ENCODE measurements around the gene RXRB. TPM values are rescaled to one million over a fixed set of nuclear protein-coding genes. Genes with fewer than 3 reads are reported as not detected.

Gene RXRB
- 10 to 100 TPM; 36.0 to 38.9 TPM for total RNA-seq

DNA sequence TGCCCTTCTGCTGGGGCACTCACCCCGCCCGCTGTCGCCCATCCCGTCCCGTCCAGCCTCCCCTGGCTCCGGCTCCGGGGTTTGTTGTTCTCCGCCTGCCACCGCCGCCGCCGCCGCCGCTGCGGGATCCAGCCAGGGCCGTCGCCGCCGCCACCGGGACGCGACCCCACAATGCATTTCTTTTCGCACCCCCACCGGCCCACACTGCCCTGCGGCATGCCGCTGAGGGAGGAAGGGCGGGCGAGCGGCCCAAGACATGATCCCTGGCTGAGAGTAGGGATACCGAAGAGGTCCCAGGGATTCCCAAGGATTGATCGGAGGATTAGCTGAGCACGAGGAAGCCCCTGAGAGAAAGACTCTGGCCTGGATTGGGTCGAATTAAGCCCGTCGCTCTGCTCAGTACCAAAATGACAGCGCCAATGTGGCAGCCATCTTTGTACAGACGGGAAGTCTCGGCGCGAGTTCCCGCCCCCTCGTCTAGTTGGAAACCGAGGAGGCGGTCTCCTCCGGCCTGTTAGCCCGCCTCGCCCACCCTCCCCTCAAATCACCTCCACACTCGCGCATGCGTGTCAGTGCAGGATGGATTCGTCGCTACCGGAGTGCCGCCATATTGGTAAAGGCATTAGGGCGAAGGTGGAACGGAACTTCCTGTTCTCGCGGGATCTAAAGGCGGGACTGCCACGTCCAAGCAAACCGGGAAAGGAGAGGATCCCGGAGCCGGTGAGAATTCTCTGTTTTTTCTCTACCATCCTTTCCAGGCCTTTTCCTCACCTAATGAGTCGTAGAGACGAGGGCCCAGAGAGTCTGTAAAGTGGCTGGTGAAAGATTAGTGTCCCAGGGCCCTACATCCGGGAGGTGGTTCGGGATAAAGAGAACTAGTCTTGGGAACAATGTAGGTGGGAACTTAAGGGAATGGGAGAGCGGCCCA, at the start of gene RXRB, which contains the start of gene SLC39A7:
TSS of gene RXRB (minus strand) at position 447 of the 928 bp plus-strand sequence. CDS start at position 258, 189 bp downstream.
TSS of gene SLC39A7 (plus strand) at position 649 of the 928 bp plus-strand sequence. CDS start 379 bp downstream, outside the sequence.
- DNase-seq (peak; percentile 100), ATAC-seq (peak; percentile 70)
- no peaks in the 10 kb centered on the region for H3K9me3 Mint-ChIP-seq (ENCODE audit: low read depth)
- peak within 1 kb of the TSS; percentile 97 for H3K27ac Mint-ChIP-seq
- H3K4me1 Mint-ChIP-seq, result peaks cover 66% of the 10 kb centered on the region
- no peaks in the 10 kb centered on the region for H3K27me3 Mint-ChIP-seq
- peaks cover 39% of the 10 kb centered on the region for H3K36me3 Mint-ChIP-seq
- H3K4me3 Mint-ChIP-seq, result peak within 1 kb of the TSS; percentile 99
- CTCF ChIA-PET, result interaction anchor here (3.8 to 4.2 kb wide), 2 partner anchors 40 to 48 kb away, joined by 35 to 46 read pairs; no protein-coding TSS in a partner anchor

DNA sequence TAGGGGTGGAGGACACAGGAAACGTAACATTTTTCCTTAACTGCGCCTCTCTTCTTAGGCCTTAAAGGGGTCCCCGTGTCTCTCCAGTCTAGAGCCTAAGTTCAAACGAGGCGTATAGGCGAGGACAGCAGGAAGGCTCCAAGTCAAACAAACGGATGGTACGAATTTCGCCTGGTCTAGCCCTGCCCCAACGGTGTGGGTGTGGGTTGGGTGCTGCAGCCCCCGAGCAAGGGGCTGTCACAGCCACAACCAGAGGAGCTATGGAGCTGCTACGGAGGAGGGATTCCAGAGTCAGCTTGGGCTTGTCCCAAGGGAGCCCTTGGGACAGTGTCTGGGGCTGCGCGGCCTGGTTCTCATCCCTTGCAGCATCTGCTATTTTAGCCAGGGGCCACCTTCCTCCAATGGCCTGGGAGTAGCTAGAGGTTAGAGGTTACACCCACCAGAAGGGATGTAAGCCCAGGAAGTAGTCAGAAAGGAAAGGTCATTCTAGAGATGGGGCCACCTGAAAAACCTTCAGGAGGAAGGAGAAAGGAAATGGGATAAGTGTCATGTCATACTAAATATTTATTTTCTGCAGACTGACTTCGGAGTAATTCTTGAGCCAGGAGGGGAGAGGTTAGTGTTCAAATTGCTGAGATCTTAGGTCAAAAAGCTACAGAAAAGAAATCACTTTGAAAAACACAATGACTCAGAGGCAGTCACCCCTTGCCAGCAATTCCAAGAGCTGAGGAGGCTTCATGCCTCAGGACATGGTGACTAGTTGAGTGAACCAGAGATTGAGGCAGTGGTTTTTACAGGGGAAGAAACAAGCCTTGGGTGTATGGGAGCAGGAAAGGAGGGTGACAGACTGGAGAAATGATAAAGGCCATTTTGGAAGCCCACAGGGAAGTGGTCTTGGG, 49.5 kb upstream of the RXRB start:
- H3K4me3 Mint-ChIP-seq, result peak overlapping the region; percentile 90
- CTCF ChIA-PET, result interaction anchor here (0.8 to 6.2 kb wide), 15 partner anchors 10 to 411 kb away, joined by 3 to 108 read pairs (median 21); partner anchors contain the start of genes B3GALT4, HSD17B8, PFDN6 and RING1
- H3K36me3 Mint-ChIP-seq, result peaks cover 24% of the 10 kb centered on the region
- peak overlapping the region; percentile 94 for H3K27ac Mint-ChIP-seq
- ATAC-seq (no peak), DNase-seq (peak; percentile 48)
- peaks cover 37% of the 10 kb centered on the region for H3K4me1 Mint-ChIP-seq
- peaks cover 10% of the 10 kb centered on the region for H3K27me3 Mint-ChIP-seq
- H3K9me3 Mint-ChIP-seq (ENCODE audit: low read depth), result no peaks in the 10 kb centered on the region

DNA sequence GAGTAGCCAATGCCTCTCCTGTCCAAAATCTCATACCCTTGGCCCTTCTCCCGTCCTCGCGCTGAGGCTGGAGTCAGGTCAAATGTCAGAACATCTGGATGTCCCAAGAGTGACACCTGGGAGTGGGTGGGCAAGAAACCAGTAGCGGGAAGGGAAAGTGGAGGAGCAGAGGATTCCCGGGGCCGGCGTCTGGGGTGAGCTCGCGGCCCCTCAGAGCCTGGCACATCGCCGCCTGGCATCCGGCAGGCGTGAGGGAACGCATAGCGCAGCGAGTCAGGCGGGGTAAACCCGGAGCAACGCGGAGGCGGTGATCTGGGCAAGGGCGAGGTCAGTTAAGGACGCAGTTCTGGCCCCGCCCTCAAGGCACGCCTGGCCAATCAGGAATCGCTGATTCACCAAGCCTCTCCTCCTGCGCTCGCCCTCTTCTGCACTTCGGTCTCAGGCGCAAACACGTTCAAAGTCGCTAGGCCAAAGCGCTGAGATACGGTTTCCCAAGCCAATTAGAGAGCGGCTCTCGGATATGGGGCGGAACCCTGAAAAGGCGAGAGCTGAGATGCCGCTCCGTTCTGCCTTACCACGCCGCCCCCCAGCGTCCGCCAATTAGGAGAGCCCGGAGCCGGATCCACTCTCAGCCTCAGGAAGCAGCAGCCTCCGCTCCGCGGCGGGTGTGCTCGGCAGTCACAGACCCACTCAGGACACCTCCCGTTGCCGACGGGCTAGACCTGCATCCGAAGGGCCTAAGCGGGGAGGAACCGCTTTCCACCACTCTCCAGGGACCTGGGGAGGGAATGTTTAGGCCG, 48.7 kb upstream of the RXRB start:
- Mint-ChIP-seq H3K4me1 (peaks cover 37% of the 10 kb centered on the region), H3K27ac (peak overlapping the region; percentile 94), H3K4me3 (peak overlapping the region; percentile 90), H3K27me3 (peaks cover 10% of the 10 kb centered on the region), H3K9me3 (ENCODE audit: low read depth) (no peaks in the 10 kb centered on the region), H3K36me3 (peaks cover 21% of the 10 kb centered on the region)
- CTCF ChIA-PET, result interaction anchor here (0.8 to 6.2 kb wide), 41 partner anchors 9 to 411 kb away, joined by 3 to 108 read pairs (median 6); partner anchors contain the start of genes B3GALT4, HLA-DPA1, HLA-DPB1 and HSD17B8
- DNase-seq, result peak; percentile 99
- ATAC-seq, result peak; percentile 93

DNA sequence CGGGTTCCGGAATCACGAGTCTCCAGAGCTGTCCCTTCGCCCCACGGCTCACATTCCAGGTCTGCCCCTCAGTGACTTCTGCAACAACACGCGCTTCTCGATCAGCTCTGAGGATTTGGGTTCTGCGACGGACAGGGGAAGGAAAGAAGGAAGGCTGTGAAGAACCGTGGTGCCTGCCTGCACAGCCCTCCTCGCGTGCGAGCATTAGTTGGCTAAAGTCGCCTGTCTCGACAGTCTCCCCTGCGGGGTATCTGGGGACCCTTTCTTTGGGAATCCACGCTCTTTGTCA, 48.1 kb upstream of the RXRB start:
- peak overlapping the region; percentile 90 for H3K4me3 Mint-ChIP-seq
- ATAC-seq, result peak; percentile 8
- H3K4me1 Mint-ChIP-seq, result peaks cover 37% of the 10 kb centered on the region
- peaks cover 11% of the 10 kb centered on the region for H3K27me3 Mint-ChIP-seq
- peak overlapping the region; percentile 94 for H3K27ac Mint-ChIP-seq
- peak; percentile 66 for DNase-seq
- CTCF ChIA-PET, result interaction anchor here (0.8 to 6.2 kb wide), 44 partner anchors 8 to 410 kb away, joined by 3 to 108 read pairs (median 6); partner anchors contain the start of genes B3GALT4, HLA-DMA, HLA-DPA1 and HLA-DPB1
- H3K9me3 Mint-ChIP-seq (ENCODE audit: low read depth), result no peaks in the 10 kb centered on the region
- peaks cover 21% of the 10 kb centered on the region for H3K36me3 Mint-ChIP-seq

DNA sequence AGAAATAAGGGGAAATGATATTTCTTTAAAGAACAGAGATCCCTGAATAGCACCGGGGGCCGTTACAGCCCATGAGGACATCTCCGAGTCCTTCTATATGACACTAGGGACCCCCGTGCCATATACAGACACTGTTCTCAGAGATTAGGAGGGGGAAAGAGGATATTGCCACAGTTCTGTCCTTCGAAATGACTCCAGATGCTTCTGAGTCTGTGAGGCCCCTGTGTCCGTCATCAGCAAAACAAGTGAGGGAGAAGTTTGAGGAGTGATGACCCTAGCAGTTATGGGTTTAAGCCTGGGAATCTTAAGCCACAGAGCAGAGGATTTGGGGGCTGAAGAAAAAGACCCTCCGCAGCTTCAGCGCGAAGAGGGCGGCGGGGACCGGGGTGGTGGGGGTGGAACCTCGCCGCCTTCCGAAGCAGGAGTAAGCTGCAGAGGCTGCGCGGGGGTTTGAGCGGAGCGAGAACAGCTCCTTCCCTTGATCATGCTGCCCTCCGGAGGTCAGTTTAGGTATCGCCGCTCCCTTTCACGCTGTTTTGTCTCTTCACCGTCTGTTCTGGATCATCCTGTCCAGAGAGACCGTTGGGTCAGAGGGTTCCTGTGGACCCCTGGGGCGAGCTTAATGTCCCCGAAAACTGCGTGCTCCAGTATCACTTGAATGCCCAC, 47.6 kb upstream of the RXRB start:
- CTCF ChIA-PET, result interaction anchor here (0.5 to 6.2 kb wide), 47 partner anchors 8 to 410 kb away, joined by 3 to 108 read pairs (median 5); partner anchors contain the start of genes B3GALT4, HLA-DMA, HLA-DPA1 and HLA-DPB1
- Mint-ChIP-seq H3K4me3 (peak overlapping the region; percentile 90), H3K27me3 (peaks cover 15% of the 10 kb centered on the region), H3K27ac (peak overlapping the region; percentile 94), H3K4me1 (peaks cover 37% of the 10 kb centered on the region), H3K9me3 (ENCODE audit: low read depth) (no peaks in the 10 kb centered on the region), H3K36me3 (peaks cover 21% of the 10 kb centered on the region)
- ATAC-seq (peak; percentile 42), DNase-seq (peak; percentile 95)

DNA sequence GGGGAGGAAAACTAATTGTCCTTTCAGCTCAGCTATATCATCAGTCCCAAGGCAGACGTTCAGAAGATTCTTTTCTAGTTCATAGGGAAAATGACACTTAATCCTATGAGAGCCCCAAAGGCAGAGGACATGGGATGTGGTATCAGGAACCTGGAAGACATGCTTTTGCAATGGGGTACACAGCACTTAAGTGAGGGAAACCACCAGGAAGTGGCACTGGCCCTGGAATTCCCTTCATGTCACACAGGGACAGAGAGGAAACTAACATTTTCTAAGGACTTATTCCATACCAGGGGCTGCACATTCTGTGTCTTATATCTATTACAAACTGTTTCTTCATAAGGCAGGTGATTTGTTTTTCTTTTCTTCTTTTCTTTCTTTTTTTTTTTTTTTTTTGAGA, 43.0 kb upstream of the RXRB start:
- no peak overlapping the region for H3K27ac Mint-ChIP-seq
- ATAC-seq, result no peak
- no peaks in the 10 kb centered on the region for H3K9me3 Mint-ChIP-seq (ENCODE audit: low read depth)
- H3K27me3 Mint-ChIP-seq, result peaks cover 36% of the 10 kb centered on the region
- CTCF ChIA-PET, result interaction anchor here (0.7 to 2.1 kb wide), 5 partner anchors 23 to 117 kb away, joined by 3 to 6 read pairs (median 3); no protein-coding TSS in a partner anchor
- no peak for DNase-seq
- no peak overlapping the region for H3K4me3 Mint-ChIP-seq
- H3K4me1 Mint-ChIP-seq, result peaks cover 16% of the 10 kb centered on the region
- H3K36me3 Mint-ChIP-seq, result no peaks in the 10 kb centered on the region

GRCh38 chr6:33241968-33242367, 41.5 kb upstream of the RXRB start:
- ATAC-seq (peak; percentile 75), DNase-seq (no peak)
- H3K4me3 Mint-ChIP-seq, result peak overlapping the region; percentile 25
- CTCF ChIA-PET, result interaction anchor here (2.1 to 2.2 kb wide), 2 partner anchors 80 to 124 kb away, joined by 5 to 6 read pairs; no protein-coding TSS in a partner anchor
- H3K4me1 Mint-ChIP-seq, result peaks cover 12% of the 10 kb centered on the region
- no peak overlapping the region for H3K27ac Mint-ChIP-seq
- H3K36me3 Mint-ChIP-seq, result no peaks in the 10 kb centered on the region
- peaks cover 44% of the 10 kb centered on the region for H3K27me3 Mint-ChIP-seq
- no peaks in the 10 kb centered on the region for H3K9me3 Mint-ChIP-seq (ENCODE audit: low read depth)

- Mint-ChIP-seq H3K27me3 (peaks cover 48% of the 10 kb centered on the region), H3K36me3 (no peaks in the 10 kb centered on the region), H3K4me1 (peaks cover 12% of the 10 kb centered on the region), H3K4me3 (no peak overlapping the region), H3K27ac (no peak overlapping the region), H3K9me3 (ENCODE audit: low read depth) (no peaks in the 10 kb centered on the region)
- CTCF ChIA-PET, result interaction anchor here (1.0 to 1.4 kb wide), 4 partner anchors 11 to 113 kb away, joined by 3 to 5 read pairs (median 4); no protein-coding TSS in a partner anchor
- ATAC-seq (no peak), DNase-seq (no peak)
Measured at GRCh38 chr6:33237741-33238140, 37.3 kb upstream of the RXRB start.

DNA sequence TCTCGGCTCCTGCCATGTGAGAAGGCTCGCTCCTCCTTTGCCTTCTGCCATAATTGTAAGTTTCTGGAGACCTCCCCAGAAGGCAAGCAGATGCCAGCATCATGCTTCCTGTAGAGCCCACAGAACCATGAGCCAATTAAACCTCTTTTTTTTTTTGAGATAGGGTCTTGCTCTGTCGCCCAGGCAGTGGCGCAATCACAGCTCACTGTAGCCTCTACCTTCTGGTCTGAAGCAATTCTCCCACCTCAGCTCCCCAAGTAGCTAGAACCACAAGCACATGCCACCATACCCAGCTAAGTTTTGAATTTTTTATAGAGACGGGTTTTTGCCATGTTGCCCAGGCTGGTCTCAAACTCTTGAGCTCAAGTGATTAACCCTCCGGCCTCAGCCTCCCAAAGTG, 36.4 kb upstream of the RXRB start:
- CTCF ChIA-PET, result interaction anchor here (0.7 to 1.2 kb wide), 2 partner anchors 10 to 39 kb away, joined by 3 to 4 read pairs; no protein-coding TSS in a partner anchor
- Mint-ChIP-seq H3K36me3 (no peaks in the 10 kb centered on the region), H3K4me1 (peaks cover 6% of the 10 kb centered on the region), H3K9me3 (ENCODE audit: low read depth) (no peaks in the 10 kb centered on the region), H3K27ac (no peak overlapping the region), H3K4me3 (no peak overlapping the region), H3K27me3 (peaks cover 45% of the 10 kb centered on the region)
- no peak for ATAC-seq
- no peak for DNase-seq

DNA sequence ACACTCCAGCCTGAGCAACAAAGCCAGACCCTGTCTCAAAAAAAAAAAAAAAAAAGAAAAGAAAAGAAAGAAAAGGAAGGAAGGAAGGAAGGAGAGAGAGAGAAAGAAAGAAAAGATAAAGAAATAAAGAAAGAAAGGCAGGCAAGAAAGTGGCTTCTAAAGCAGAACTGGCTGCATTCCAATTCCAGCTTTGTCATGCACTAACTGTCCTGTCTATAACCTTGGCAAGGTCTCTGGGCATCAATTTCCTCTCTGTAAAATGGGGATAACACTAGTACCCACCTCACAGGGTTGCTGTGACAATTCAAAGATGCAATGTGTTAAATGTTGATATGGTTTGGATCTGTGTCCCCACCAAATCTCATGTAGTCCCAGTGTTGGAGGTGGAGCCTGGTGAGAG, 35.9 kb upstream of the RXRB start:
- Mint-ChIP-seq H3K36me3 (no peaks in the 10 kb centered on the region), H3K4me1 (peaks cover 2% of the 10 kb centered on the region), H3K4me3 (no peak overlapping the region), H3K27ac (no peak overlapping the region), H3K27me3 (peaks cover 45% of the 10 kb centered on the region), H3K9me3 (ENCODE audit: low read depth) (no peaks in the 10 kb centered on the region)
- no peak for ATAC-seq
- CTCF ChIA-PET, result interaction anchor here (0.7 kb wide), 1 partner anchor 38 kb away, joined by 3 read pairs; no protein-coding TSS in a partner anchor
- no peak for DNase-seq

DNA sequence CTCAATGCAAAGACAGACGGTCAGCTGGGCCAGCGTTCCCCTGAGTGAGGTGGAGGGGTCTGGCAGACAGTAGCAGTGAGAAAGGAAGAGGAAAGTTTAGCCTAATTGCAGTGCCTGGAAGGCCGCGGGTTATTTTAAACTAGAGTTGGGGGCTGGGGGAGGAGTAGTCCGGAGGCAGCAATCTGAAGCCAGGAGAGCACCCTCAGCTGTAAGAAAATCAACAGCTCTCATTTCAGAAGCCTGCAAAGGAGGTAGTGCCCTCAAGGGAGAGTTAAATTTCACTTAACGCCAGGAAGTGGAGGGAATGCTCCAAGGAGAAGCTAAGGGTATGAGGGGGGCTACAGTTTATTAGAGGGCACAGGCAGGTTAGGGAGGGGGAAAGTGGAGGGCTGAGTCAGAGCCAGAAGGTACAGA, 34.8 kb upstream of the RXRB start:
- no peaks in the 10 kb centered on the region for H3K36me3 Mint-ChIP-seq
- DNase-seq, result no peak
- H3K27me3 Mint-ChIP-seq, result peaks cover 42% of the 10 kb centered on the region
- H3K4me1 Mint-ChIP-seq, result no peaks in the 10 kb centered on the region
- H3K9me3 Mint-ChIP-seq (ENCODE audit: low read depth), result no peaks in the 10 kb centered on the region
- H3K4me3 Mint-ChIP-seq, result no peak overlapping the region
- CTCF ChIA-PET, result interaction anchor here (1.0 kb wide), 1 partner anchor 13 kb away, joined by 3 read pairs; no protein-coding TSS in a partner anchor
- no peak overlapping the region for H3K27ac Mint-ChIP-seq
- ATAC-seq, result no peak

Data from activated CD8-positive, alpha-beta memory T cell treated with anti-CD3 and anti-CD28 coated beads, Interleukin-2, amount 10 ng/mL, durations not matched to agents 7 days and 5 days (primary cell).